Panc1 (cell line): ENCODE results near the gene NUMB. TPM values are rescaled to one million over a fixed set of nuclear protein-coding genes. Genes with fewer than 3 reads are reported as not detected.

Source experiments
- ATAC-seq: fragments of 200-7000 bp; cut with Tn5 transposase; 2 replicates; pipeline ENCODE4 v1.9.1; 2020; ENCODE audit warnings: mild to moderate bottlenecking, moderate library complexity
- BruUV-seq: library from RNA; stranded (reverse); fragments of 400-500 nt; replicated peaks from 2 replicates; lab custom pipeline; 2021; lab: Mats Ljungman, UMichigan
- CTCF ChIA-PET: fragments of 300-600 bp; sonication (Branson Sonifier 250); formaldehyde crosslinking; loops from one replicate; lab custom pipeline; 2022; ENCODE audit warnings: antibody characterized with exemption; lab: Charles Lee
- POLR2A ChIA-PET: fragments of 300-600 bp; sonication (Branson Sonifier 250); formaldehyde crosslinking; loops from one replicate; lab custom pipeline; 2022; ENCODE audit warnings: antibody characterized with exemption; lab: Charles Lee
- DNase-seq: peaks from one replicate; pipeline ENCODE4 v3.0.0-alpha.2; 2010; ENCODE audit warnings: low read depth, low spot score
- H3K27ac ChIP-seq: 2 replicates; pipeline ENCODE4 v1.5.1; 2011; ENCODE audit warnings: mild to moderate bottlenecking, low read length, inconsistent platforms
- H3K27me3 ChIP-seq: fragments of 200-500 bp; sonication (Bioruptor generic); 2 replicates; pipeline ENCODE4 v1.6.0; 2014; ENCODE audit warnings: low read length, inconsistent platforms; ENCODE audit not compliant: control insufficient read depth, insufficient read depth
- H3K36me3 ChIP-seq: fragments of 200-500 bp; sonication (Bioruptor generic); 2 replicates; pipeline ENCODE4 v1.5.1; 2014; ENCODE audit warnings: inconsistent platforms, mild to moderate bottlenecking, low read length, moderate library complexity; ENCODE audit not compliant: control insufficient read depth, insufficient read depth
- H3K4me1 ChIP-seq: 2 replicates; pipeline ENCODE4 v1.5.1; 2011; ENCODE audit warnings: inconsistent platforms, mild to moderate bottlenecking, low read length, moderate library complexity; ENCODE audit not compliant: control insufficient read depth, insufficient read depth
- H3K4me3 ChIP-seq, 2 experiments: 2 replicates each; pipeline ENCODE4 v1.5.1; 2011 to 2012; ENCODE audit warnings: low read depth in 2 of 2, low read length in 2 of 2, mild to moderate bottlenecking in 2 of 2, inconsistent platforms in 1 of 2, moderate library complexity in 1 of 2
- H3K9me3 ChIP-seq: fragments of 200-500 bp; sonication (Bioruptor generic); 2 replicates; pipeline ENCODE4 v1.5.1; 2014; ENCODE audit warnings: low read depth, mild to moderate bottlenecking, inconsistent platforms, low read length, moderate library complexity; ENCODE audit not compliant: control insufficient read depth, insufficient read depth
- POLR2AphosphoS5 ChIP-seq: IDR thresholded peaks from 2 replicates; pipeline ENCODE4 v1.6.1; 2012; ENCODE audit warnings: mild to moderate bottlenecking, low read depth, low read length, moderate library complexity
- SIN3A ChIP-seq: IDR thresholded peaks from 2 replicates; pipeline ENCODE4 v1.6.1; 2012; ENCODE audit warnings: low read depth, mild to moderate bottlenecking, low read length, moderate library complexity, borderline replicate concordance; ENCODE audit not compliant: insufficient read depth
- in situ Hi-C: cut with HindIII; loops from 2 replicates; pipeline ENCODE4 v1.10.0; 2016; ENCODE audit warnings: low sequenced_read_pairs, low pct_unique_long_range_greater_than_20kb
- intact Hi-C: fragments of 100-400 bp; cut with micrococcal nuclease; formaldehyde crosslinking; loops from one replicate; pipeline ENCODE4 v1.10.0; 2022; ENCODE audit not compliant: unreplicated experiment
- total RNA-seq: library from RNA; stranded (reverse); gene quantifications from one replicate; pipeline ENCODE4 v1.2.1, GENCODE V29; 2021; ENCODE audit not compliant: unreplicated experiment
- TF ChIP-seq, protein P1 (sequence below): fragments of 450-650 bp; IDR thresholded peaks from 2 replicates; pipeline ENCODE4 v1.5.1; 2017; ENCODE audit warnings: mild to moderate bottlenecking

NUMB gene
- total RNA-seq, 1 experiment from 2014 or later, result 51.5 TPM

DNA sequence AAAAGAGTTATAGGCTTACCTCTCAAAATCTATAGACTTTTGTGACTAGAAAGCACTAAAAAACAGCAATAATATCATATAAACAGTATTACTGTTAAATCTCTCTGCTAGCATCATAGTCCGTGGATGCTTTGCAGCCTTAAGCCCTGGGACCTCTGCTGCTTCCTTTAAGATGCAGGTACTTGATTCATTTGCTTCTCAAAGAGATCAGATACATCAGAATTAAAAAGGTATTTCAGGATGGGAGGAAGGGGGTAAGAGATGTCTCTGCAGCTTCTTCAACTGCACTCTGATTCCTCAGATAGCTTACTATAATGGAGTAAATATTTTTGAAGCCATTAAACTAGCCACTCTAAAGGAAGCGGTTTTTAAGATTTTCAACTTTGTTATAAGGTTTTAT lies 171.7 kb downstream of the NUMB start:
- in situ Hi-C loops (no loop called here), intact Hi-C loops (no loop called here)
- ATAC-seq (no peak), DNase-seq (no peak)
- Histone ChIP-seq H3K4me3 (no peak overlapping the region), H3K27ac (no peak overlapping the region), H3K9me3 (no peaks in the 10 kb centered on the region), H3K4me1 (no peaks in the 10 kb centered on the region), H3K27me3 (no peaks in the 10 kb centered on the region), H3K36me3 (peaks cover 2% of the 10 kb centered on the region; the same call in 1 of the 2 replicates)
- TF ChIP-seq, protein P1, sequence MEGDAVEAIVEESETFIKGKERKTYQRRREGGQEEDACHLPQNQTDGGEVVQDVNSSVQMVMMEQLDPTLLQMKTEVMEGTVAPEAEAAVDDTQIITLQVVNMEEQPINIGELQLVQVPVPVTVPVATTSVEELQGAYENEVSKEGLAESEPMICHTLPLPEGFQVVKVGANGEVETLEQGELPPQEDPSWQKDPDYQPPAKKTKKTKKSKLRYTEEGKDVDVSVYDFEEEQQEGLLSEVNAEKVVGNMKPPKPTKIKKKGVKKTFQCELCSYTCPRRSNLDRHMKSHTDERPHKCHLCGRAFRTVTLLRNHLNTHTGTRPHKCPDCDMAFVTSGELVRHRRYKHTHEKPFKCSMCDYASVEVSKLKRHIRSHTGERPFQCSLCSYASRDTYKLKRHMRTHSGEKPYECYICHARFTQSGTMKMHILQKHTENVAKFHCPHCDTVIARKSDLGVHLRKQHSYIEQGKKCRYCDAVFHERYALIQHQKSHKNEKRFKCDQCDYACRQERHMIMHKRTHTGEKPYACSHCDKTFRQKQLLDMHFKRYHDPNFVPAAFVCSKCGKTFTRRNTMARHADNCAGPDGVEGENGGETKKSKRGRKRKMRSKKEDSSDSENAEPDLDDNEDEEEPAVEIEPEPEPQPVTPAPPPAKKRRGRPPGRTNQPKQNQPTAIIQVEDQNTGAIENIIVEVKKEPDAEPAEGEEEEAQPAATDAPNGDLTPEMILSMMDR, result no peak
- POLR2A ChIA-PET, result interaction anchor here (0.7 kb wide), 1 partner anchor 22 kb away, joined by 3 read pairs; no protein-coding TSS in a partner anchor
- CTCF ChIA-PET, result no interaction called here
- BruUV-seq, result no TSS peak

DNA sequence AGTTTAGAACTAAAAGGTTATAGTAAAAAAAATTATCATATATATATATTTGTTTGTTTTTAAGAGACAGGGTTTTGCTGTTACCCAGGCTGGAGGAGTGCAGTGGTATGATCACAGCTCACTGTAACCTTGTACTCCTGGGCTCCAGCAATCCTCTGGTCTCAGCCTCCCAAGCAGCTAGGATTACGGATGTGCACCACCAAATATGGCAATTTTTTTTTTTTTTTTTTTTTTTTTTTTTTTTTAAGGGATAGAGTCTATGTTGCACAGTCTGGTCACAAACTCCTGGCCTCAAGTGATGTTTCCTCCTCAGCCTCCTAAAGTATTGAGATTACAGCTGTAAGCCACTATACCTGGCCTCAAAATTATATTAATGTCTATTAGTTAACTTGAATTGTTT lies 172.4 kb downstream of the NUMB start:
- ChIA-PET CTCF (interaction anchor here (0.6 to 0.7 kb wide), 2 partner anchors 114 to 319 kb away, joined by 6 to 9 read pairs; no protein-coding TSS in a partner anchor), POLR2A (no interaction called here)
- BruUV-seq, result no TSS peak
- Histone ChIP-seq H3K36me3 (peaks cover 2% of the 10 kb centered on the region; the same call in 1 of the 2 replicates), H3K27ac (no peak overlapping the region), H3K9me3 (no peaks in the 10 kb centered on the region), H3K4me1 (no peaks in the 10 kb centered on the region), H3K4me3 (no peak overlapping the region), H3K27me3 (no peaks in the 10 kb centered on the region)
- in situ Hi-C loops, result no loop called here
- no peak for TF ChIP-seq SIN3A
- ATAC-seq (no peak), DNase-seq (no peak)
- intact Hi-C loops, result no loop called here

DNA sequence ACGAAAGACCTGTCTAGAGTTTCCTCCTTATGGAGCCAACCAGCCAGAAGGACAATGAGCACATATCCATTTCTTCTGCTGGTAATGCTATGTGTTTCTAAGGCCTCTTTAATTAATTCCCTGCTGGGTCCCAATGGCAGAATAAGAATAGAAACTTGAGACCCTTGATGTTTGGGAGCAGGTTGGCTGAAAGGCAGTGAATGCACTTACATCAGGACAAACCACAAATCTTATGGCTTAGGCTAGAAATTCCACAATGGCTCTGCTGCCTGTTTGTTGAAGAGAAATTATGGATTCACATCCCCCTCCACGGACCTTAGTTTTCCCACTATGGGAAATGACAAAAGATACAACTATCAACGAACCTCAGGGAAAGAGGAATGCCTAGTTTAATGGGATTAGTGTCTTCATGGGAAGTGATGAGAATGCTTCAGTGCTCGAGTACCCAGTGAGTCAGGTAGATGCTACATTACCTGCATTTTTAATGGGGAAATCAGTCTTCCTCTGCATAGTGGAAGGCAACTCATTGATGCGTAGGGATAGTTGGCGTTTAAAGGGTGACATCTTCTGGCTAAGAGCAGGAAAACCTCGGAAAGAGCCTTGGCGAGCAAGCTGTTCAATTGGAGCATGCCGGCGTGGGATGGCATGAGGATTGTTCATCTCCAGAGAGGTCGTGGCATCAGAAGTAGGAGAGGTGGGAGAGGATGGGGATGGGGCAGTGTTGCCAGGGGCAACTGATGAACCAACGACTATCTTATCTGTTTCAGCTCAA lies 174.6 kb downstream of the NUMB start:
- intact Hi-C loops (no loop called here), in situ Hi-C loops (no loop called here)
- ATAC-seq (0 out of 2 replicates have a peak, but pooled peaks have one; percentile 48), DNase-seq (no peak)
- Histone ChIP-seq H3K36me3 (peaks cover 2% of the 10 kb centered on the region; the same call in 1 of the 2 replicates), H3K4me3 (no peak overlapping the region), H3K9me3 (no peaks in the 10 kb centered on the region), H3K27ac (no peak overlapping the region), H3K27me3 (no peaks in the 10 kb centered on the region), H3K4me1 (no peaks in the 10 kb centered on the region)
- ChIA-PET CTCF (interaction anchor here (0.5 to 0.9 kb wide), 2 partner anchors 55 to 188 kb away, joined by 3 to 4 read pairs; no protein-coding TSS in a partner anchor), POLR2A (interaction anchor here (0.7 kb wide), 1 partner anchor 72 kb away, joined by 3 read pairs; no protein-coding TSS in a partner anchor)
- BruUV-seq, result no TSS peak
- no peak for TF ChIP-seq POLR2AphosphoS5
- no peak for TF ChIP-seq SIN3A
- TF ChIP-seq, protein P1, result 0 out of 2 replicates have a peak, but pooled peaks have one; percentile 2
